ENCODE measurements around the gene CAP2. TPM values are rescaled to one million over a fixed set of nuclear protein-coding genes. Genes with fewer than 3 reads are reported as not detected.
A peak's percentile ranks its signal among the peaks of the same experiment; 100 is the strongest.

Gene CAP2
- total and polyA plus RNA-seq, 9 of the 15 experiments (the other 6 are each of a cell fraction or from before 2014, with no cell fraction given) = not detected

DNA sequence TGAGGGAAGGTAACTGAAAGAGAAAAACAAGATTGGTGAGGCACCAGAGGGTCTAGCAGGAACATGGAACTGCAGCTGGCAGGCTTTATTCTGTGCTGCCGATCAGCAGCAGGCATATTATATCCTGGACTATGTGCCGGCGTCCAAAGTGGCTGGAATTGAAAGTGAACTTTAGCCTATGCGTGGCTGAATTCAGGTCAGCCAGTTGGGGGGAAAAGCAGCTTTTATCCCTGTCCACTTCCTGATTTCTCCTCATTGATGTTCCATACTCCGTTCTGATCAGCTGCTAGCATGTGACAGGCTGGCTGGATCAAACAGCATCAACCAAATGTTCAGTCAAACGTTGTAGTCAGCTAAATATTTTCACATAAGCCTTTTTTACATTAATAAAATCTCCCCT is 99.0 kb downstream of the CAP2 start:
- no peaks in the 10 kb centered on the region for H3K9me1 ChIP-seq (ENCODE audit: control insufficient read depth, insufficient read depth, low read length)
- FAIRE-seq (no peak), DNase-seq (ENCODE audit: extremely low read depth in 1 of 4, low spot score in 3 of 4) (no peak), ATAC-seq (no peak)
- CTCF ChIA-PET (ENCODE audit: low intra/inter-chr PET ratio) = no interaction called here
- H3K9me3 ChIP-seq (replicated peaks; ENCODE audit: control insufficient read depth, insufficient read depth, low read depth, low read length) = no peaks in the 10 kb centered on the region
- POLR2A ChIA-PET = no interaction called here
- H3K9ac ChIP-seq (ENCODE audit: insufficient read depth in 1 of 2, low read depth in 2 of 2, low read length in 2 of 2) = no peak overlapping the region
- 2% methylated on average over 6 of the region's 6 CpGs for WGBS (ENCODE audit: insufficient coverage, low coverage, missing lambda C conversion rate)
- no peaks in the 10 kb centered on the region for H3K36me3 ChIP-seq (ENCODE audit: control insufficient read depth, insufficient read depth, low read length)
- peak overlapping the region; percentile 20; the same call in 1 of the 2 replicates for H2AFZ ChIP-seq (ENCODE audit: low read depth, low read length)
- no peak overlapping the region for H3K4me2 ChIP-seq (ENCODE audit: insufficient read depth, low read length)
- no peaks in the 10 kb centered on the region for H3K79me2 ChIP-seq (ENCODE audit: control insufficient read depth, insufficient read depth, low read length)
- H3K27ac ChIP-seq (ENCODE audit: extremely low read depth, low read depth, low read length) = no peak overlapping the region
- in situ Hi-C loops (cut with MboI) = no loop called here
- BruUV-seq (replicated peaks) = no TSS peak
- no peak overlapping the region for H3K4me3 ChIP-seq
- no peaks in the 10 kb centered on the region for H4K20me1 ChIP-seq (replicated peaks; ENCODE audit: control insufficient read depth, insufficient read depth, low read length)
- H3K27me3 ChIP-seq (ENCODE audit: control insufficient read depth in 2 of 2, insufficient read depth in 2 of 2, low read length in 2 of 2) = peaks cover 10 to 17% of the 10 kb centered on the region in 2 experiments; a peak in 4 of 5 replicates
- intact Hi-C loops (cut with micrococcal nuclease) = no loop called here
- H3K4me1 ChIP-seq (replicated peaks in 1 of 2; ENCODE audit: control insufficient read depth in 2 of 2, insufficient read depth in 2 of 2, low read length in 2 of 2) = 0 out of 5 replicates have a peak, but pooled peaks cover 0 to 4% of the 10 kb centered on the region in 2 experiments
- TF ChIP-seq SPI1 (IDR thresholded peaks at IDR 0.05; ENCODE audit: borderline replicate concordance, low read depth, low read length) (peak; percentile 33; the same call in 1 of the 2 replicates), PTBP1 (IDR thresholded peaks at IDR 0.05; ENCODE audit: low read depth, low read length) (no peak), ZNF444 (CRISPR knock-in tag; IDR thresholded peaks at IDR 0.05) (no peak), MIER1 (IDR thresholded peaks at IDR 0.05; ENCODE audit: low read depth) (no peak), ELF2 (CRISPR knock-in tag; IDR thresholded peaks at IDR 0.05) (no peak)

DNA sequence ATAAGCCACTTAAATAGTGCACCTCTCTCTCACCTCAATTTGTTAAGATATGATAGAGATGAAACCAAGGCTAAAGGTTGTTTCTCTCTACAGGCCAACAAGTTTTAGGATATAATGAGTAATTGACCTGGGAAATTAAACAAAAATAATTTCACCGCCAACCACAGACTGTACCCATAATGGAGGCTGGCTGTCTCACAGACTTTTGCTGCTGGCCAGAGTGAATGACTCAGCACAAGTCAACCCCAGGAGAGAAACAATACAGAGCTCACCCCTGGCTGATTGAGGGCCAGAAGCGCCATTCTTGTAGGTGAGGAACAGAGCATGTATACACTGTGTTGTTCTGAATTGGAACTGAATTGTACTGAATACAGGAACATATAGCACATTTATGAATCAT is 99.9 kb downstream of the CAP2 start:
- Histone ChIP-seq H3K27me3 (ENCODE audit: control insufficient read depth in 2 of 2, insufficient read depth in 2 of 2, low read length in 2 of 2) (peaks cover 8 to 10% of the 10 kb centered on the region in 2 experiments; a peak in 4 of 5 replicates), H3K27ac (ENCODE audit: extremely low read depth, low read depth, low read length) (no peak overlapping the region), H2AFZ (ENCODE audit: low read depth, low read length) (peak overlapping the region; percentile 73), H3K9ac (ENCODE audit: insufficient read depth in 1 of 2, low read depth in 2 of 2, low read length in 2 of 2) (no peak overlapping the region), H3K79me2 (ENCODE audit: control insufficient read depth, insufficient read depth, low read length) (no peaks in the 10 kb centered on the region), H3K36me3 (ENCODE audit: control insufficient read depth, insufficient read depth, low read length) (no peaks in the 10 kb centered on the region), H3K9me1 (ENCODE audit: control insufficient read depth, insufficient read depth, low read length) (no peaks in the 10 kb centered on the region), H3K4me2 (ENCODE audit: insufficient read depth, low read length) (no peak overlapping the region), H3K4me3 (no peak overlapping the region), H3K4me1 (replicated peaks in 1 of 2; ENCODE audit: control insufficient read depth in 2 of 2, insufficient read depth in 2 of 2, low read length in 2 of 2) (0 out of 5 replicates have a peak, but pooled peaks cover 0 to 4% of the 10 kb centered on the region in 2 experiments), H4K20me1 (replicated peaks; ENCODE audit: control insufficient read depth, insufficient read depth, low read length) (no peaks in the 10 kb centered on the region), H3K9me3 (replicated peaks; ENCODE audit: control insufficient read depth, insufficient read depth, low read depth, low read length) (no peaks in the 10 kb centered on the region)
- peak; percentile 31 to 62 (median 52) for DNase-seq (ENCODE audit: extremely low read depth in 1 of 4, low spot score in 3 of 4)
- peak; percentile 72 for FAIRE-seq
- WGBS (ENCODE audit: insufficient coverage, low coverage, missing lambda C conversion rate) = 2% methylated on average over 2 of the region's 2 CpGs
- intact Hi-C loops (cut with micrococcal nuclease) = no loop called here
- ATAC-seq = peak; percentile 95
- in situ Hi-C loops (cut with MboI) = no loop called here
- POLR2A ChIA-PET = interaction anchor here (0.7 to 1.5 kb wide), 2 partner anchors 17 to 672 kb away, joined by 3 to 5 read pairs; no protein-coding TSS in a partner anchor
- BruUV-seq (replicated peaks) = no TSS peak
- CTCF ChIA-PET (ENCODE audit: low intra/inter-chr PET ratio) = interaction anchor here (0.6 kb wide), 1 partner anchor 18 kb away, joined by 3 read pairs; no protein-coding TSS in a partner anchor
- TF ChIP-seq, protein P1, sequence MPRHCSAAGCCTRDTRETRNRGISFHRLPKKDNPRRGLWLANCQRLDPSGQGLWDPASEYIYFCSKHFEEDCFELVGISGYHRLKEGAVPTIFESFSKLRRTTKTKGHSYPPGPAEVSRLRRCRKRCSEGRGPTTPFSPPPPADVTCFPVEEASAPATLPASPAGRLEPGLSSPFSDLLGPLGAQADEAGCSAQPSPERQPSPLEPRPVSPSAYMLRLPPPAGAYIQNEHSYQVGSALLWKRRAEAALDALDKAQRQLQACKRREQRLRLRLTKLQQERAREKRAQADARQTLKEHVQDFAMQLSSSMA (CRISPR knock-in tag; IDR thresholded peaks at IDR 0.05) = no peak
- TF ChIP-seq TEAD4 (IDR thresholded peaks at IDR 0.05; ENCODE audit: low read length) = no peak
- TF ChIP-seq TEAD4 (CRISPR knock-in tag; IDR thresholded peaks at IDR 0.05; ENCODE audit: borderline replicate concordance) = no peak
- no peak for TF ChIP-seq MYNN (IDR thresholded peaks at IDR 0.05)
- TF ChIP-seq MYNN (CRISPR knock-in tag; IDR thresholded peaks at IDR 0.05) = no peak
- peak; percentile 92 for TF ChIP-seq MAFF (IDR thresholded peaks at IDR 0.05; ENCODE audit: low read length)
- TF ChIP-seq MEF2D (tag; conservative IDR thresholded peaks at IDR 0.05; ENCODE audit: low read depth) = no peak
- no peak for TF ChIP-seq GATAD2A (IDR thresholded peaks at IDR 0.05)
- no peak for TF ChIP-seq ZNF445 (CRISPR knock-in tag; IDR thresholded peaks at IDR 0.05; ENCODE audit: low read depth)
- 0 out of 3 replicates have a peak, but pooled peaks of 1 of the 2 experiments have one; percentile 28 for TF ChIP-seq CBX3 (IDR thresholded peaks at IDR 0.05; ENCODE audit: borderline replicate concordance in 1 of 2, low read length in 2 of 2)
- peak; percentile 88 for TF ChIP-seq MAFK (IDR thresholded peaks at IDR 0.05; ENCODE audit: low read length)
- 0 out of 2 replicates have a peak, but pooled peaks have one; percentile 52 for TF ChIP-seq EHMT2 (IDR thresholded peaks at IDR 0.05)
- no peak for TF ChIP-seq RBM25 (IDR thresholded peaks at IDR 0.05; ENCODE audit: low read depth, low read length, severe bottlenecking)
